Cardiac fibroblast (primary cell): ENCODE data around the gene TRA2A.

Source experiments
- DNase-seq, 2 donors: peaks; one replicate each; pipeline versions ENCODE4 v3.0.0 to v3.0.0-alpha.2; 2010; ENCODE audit warnings: low read depth in 2 of 2
- H3K4me3 ChIP-seq, 2 donors: replicated peaks in 1 of 2; 1 replicate in 1 of 2; 2 replicates in 1 of 2; pipeline ENCODE4 v1.5.1; 2011; ENCODE audit warnings: low read depth in 2 of 2, low read length in 2 of 2, mild to moderate bottlenecking in 2 of 2, moderate library complexity in 1 of 2
- TF ChIP-seq, protein P1 (sequence below): IDR thresholded peaks from one replicate; pipeline ENCODE4 v1.5.1; 2011; ENCODE audit warnings: low read depth, mild to moderate bottlenecking, low read length, inconsistent platforms

Gene TRA2A

DNA sequence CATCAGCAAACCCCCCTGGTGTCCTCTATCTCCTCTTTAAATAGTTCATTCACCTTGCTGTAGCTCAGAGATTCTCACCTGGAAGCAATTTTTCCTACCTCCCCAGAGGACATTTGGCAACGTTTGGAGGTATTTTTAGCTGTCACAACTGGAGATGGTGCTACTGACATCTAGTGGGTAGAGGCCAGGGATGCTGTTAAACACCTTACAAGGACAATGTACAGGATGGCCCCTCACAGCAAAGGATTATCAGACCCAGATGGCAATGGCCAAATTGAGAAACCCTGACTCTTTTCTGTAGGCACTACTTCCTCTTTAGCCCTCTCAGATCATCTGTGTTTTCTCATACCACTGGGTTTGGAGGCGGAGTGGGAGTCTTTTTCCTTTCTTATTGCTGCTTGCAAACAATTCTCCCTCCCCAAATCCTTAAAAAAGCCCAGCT is 13.2 kb upstream of the TRA2A start:
- no peak overlapping the region for H3K4me3 ChIP-seq
- TF ChIP-seq, protein P1, sequence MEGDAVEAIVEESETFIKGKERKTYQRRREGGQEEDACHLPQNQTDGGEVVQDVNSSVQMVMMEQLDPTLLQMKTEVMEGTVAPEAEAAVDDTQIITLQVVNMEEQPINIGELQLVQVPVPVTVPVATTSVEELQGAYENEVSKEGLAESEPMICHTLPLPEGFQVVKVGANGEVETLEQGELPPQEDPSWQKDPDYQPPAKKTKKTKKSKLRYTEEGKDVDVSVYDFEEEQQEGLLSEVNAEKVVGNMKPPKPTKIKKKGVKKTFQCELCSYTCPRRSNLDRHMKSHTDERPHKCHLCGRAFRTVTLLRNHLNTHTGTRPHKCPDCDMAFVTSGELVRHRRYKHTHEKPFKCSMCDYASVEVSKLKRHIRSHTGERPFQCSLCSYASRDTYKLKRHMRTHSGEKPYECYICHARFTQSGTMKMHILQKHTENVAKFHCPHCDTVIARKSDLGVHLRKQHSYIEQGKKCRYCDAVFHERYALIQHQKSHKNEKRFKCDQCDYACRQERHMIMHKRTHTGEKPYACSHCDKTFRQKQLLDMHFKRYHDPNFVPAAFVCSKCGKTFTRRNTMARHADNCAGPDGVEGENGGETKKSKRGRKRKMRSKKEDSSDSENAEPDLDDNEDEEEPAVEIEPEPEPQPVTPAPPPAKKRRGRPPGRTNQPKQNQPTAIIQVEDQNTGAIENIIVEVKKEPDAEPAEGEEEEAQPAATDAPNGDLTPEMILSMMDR, result peak; percentile 58
- DNase-seq, result peak; percentile 43 to 61

DNA sequence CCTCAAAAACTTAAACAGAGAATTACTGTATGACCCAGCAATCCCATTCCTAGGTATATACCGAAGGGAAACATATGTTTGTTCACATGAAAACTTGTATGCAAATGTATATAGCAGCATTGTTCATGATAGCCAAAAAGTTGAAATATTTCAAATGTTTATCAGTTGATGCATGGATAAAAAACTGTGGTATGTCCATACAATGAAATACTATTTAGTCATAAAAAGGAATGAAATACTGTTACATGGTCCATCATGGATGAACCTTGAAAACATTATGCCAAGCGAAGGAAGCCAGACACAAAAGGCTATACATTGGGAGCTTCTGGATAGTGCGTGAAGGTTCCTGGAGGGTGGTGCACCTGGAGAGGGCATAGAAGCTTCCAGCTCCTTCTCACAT is 11.0 kb upstream of the TRA2A start:
- no peak overlapping the region for H3K4me3 ChIP-seq
- TF ChIP-seq, protein P1, result no peak
- DNase-seq, result no peak

DNA sequence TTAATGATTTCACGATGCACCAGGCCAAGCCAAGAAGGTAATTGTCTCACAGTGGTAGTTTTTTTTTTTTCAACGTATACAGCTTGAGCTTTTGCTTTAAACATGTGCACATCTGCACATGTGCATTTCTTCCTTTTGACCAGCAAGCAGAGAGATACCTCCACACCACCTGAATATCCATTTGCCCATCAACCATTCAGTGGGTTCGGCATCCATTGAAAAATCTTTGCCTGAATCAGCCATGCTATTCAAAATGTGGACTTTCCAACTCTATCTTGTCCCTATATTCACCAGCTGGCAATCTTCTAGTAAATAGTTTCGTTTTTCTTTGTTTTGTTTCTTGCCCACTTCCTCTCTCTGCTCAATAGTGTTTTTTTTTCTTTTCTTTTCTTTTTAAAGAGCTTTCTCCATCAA is 7.7 kb upstream of the TRA2A start:
- no peak overlapping the region for H3K4me3 ChIP-seq
- TF ChIP-seq, protein P1, result no peak
- DNase-seq, result no peak

DNA sequence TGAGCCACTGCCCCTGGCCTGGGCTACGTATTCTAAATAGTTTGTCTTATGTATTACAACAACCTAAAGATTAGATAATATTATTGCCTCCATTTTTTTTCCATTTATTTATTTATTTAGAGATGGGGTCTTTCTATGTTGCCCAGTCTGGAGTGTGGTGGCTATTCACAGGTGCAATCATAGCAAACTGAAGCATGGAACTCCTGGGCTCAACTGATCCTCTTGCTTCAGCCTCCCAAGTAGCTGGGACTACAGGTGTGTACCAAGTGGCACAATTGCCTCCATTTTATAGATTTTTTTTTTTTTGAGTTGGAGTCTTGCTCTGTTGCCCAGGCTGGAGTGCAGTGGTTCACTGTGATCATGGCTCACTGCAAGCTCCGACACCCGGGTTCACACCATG is 6.5 kb upstream of the TRA2A start:
- H3K4me3 ChIP-seq, result no peak overlapping the region
- no peak for DNase-seq
- TF ChIP-seq, protein P1, result no peak

DNA sequence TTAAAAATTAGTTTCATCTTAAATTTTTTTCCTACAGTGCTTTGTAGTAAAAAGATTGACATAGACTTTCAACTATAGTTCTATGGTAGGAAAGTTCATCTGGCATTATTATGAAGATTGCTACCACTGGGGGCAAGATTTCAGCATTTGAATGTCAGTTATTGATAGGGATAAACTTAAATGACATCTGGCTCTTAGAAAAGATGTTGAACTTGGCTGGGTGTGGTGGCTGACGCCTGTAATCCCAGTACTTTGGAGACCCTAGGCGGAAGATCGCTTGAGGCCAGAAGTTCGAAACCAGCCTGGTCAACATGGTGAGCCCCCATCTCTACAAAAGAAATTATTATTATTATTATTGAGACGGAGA is 1.4 kb upstream of the TRA2A start:
- DNase-seq, result no peak
- H3K4me3 ChIP-seq, result no peak overlapping the region
- TF ChIP-seq, protein P1, result no peak

DNA sequence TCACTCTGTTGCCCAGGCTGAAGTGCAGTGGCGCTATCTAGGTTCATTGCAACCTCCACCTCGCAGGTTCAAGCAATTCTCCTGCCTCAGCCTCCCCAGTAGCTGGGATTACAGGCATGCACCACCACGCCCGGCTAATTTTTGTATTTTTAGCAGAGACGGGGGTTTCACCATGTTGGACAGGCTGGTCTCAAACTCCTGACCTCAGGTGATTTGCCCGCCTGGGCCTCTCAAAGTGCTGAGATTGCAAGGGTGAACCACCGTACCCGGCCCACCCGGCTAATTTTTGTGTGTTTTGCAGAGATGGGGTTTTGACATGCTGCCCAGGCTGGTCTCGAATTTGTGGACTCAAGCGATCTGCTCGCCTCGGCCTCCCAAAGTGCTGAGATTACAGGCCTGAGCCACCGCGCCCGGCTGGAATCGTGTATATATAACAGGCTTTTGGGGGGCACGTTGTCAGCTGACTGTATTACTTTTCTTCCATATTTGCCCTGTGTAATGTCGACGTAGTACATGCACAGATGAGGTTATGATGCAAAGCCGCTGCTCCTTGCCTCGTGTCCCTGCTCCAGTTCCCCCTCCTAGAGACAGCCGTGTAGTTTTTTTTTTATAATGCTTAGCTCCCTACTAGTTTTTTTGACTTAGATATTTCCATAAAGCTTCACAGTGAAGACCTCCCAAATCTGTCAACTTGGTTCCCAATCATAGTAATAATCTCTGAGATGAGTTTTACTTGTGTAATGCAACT is 883 bp upstream of the TRA2A start:
- peak overlapping the region in 1 of 2 donors; percentile 67 for H3K4me3 ChIP-seq

More for the DNA sequence above, 883 bp upstream of the TRA2A start:
- no peak for DNase-seq
- TF ChIP-seq, protein P1, result no peak
